HEK293T (cell line): ENCODE results near the gene LTO1.

Experiments
- ARNT ChIP-seq: fragments of 450-650 bp; IDR thresholded peaks from 2 replicates; pipeline ENCODE4 v1.6.1; 2017; ENCODE audit warnings: mild to moderate bottlenecking
- BHLHE40 ChIP-seq: fragments of 450-650 bp; IDR thresholded peaks from 2 replicates; pipeline ENCODE4 v1.6.1; 2016; ENCODE audit warnings: mild to moderate bottlenecking, moderate library complexity, borderline replicate concordance
- CTBP1 ChIP-seq: fragments of 450-650 bp; IDR thresholded peaks from 2 replicates; pipeline ENCODE4 v1.6.1; 2016; ENCODE audit warnings: borderline replicate concordance
- ELF4 ChIP-seq: fragments of 450-650 bp; IDR thresholded peaks from 2 replicates; pipeline ENCODE4 v1.6.1; 2017; ENCODE audit warnings: antibody characterized with exemption
- FOXA1 ChIP-seq: fragments of 450-650 bp; IDR thresholded peaks from 2 replicates; pipeline ENCODE4 v1.6.1; 2016; ENCODE audit warnings: mild to moderate bottlenecking
- FOXK2 ChIP-seq: fragments of 450-650 bp; IDR thresholded peaks from 2 replicates; pipeline ENCODE4 v1.6.1; 2016; ENCODE audit warnings: mild to moderate bottlenecking
- FOXM1 ChIP-seq: fragments of 450-650 bp; IDR thresholded peaks from 2 replicates; pipeline ENCODE4 v1.6.1; 2017; ENCODE audit warnings: mild to moderate bottlenecking, borderline replicate concordance
- HDGF ChIP-seq: fragments of 450-650 bp; IDR thresholded peaks from 2 replicates; pipeline ENCODE4 v1.6.1; 2017; ENCODE audit warnings: antibody characterized with exemption, borderline replicate concordance
- L3MBTL2 ChIP-seq: fragments of 450-650 bp; conservative IDR thresholded peaks from 2 replicates; pipeline ENCODE4 v1.6.1; 2016; ENCODE audit warnings: mild to moderate bottlenecking
- LEF1 ChIP-seq: fragments of 450-650 bp; IDR thresholded peaks from 2 replicates; pipeline ENCODE4 v1.6.1; 2017; ENCODE audit warnings: mild to moderate bottlenecking, borderline replicate concordance
- PKNOX1 ChIP-seq: fragments of 450-650 bp; IDR thresholded peaks from 2 replicates; pipeline ENCODE4 v1.6.1; 2016
- SP1 ChIP-seq: fragments of 450-650 bp; IDR thresholded peaks from 2 replicates; pipeline ENCODE4 v1.6.1; 2017
- SUZ12 ChIP-seq: fragments of 450-650 bp; IDR thresholded peaks from 2 replicates; pipeline ENCODE4 v1.6.1; 2016; ENCODE audit warnings: mild to moderate bottlenecking
- ZNF384 ChIP-seq: fragments of 450-650 bp; IDR thresholded peaks from 2 replicates; pipeline ENCODE4 v1.6.1; 2016

DNA sequence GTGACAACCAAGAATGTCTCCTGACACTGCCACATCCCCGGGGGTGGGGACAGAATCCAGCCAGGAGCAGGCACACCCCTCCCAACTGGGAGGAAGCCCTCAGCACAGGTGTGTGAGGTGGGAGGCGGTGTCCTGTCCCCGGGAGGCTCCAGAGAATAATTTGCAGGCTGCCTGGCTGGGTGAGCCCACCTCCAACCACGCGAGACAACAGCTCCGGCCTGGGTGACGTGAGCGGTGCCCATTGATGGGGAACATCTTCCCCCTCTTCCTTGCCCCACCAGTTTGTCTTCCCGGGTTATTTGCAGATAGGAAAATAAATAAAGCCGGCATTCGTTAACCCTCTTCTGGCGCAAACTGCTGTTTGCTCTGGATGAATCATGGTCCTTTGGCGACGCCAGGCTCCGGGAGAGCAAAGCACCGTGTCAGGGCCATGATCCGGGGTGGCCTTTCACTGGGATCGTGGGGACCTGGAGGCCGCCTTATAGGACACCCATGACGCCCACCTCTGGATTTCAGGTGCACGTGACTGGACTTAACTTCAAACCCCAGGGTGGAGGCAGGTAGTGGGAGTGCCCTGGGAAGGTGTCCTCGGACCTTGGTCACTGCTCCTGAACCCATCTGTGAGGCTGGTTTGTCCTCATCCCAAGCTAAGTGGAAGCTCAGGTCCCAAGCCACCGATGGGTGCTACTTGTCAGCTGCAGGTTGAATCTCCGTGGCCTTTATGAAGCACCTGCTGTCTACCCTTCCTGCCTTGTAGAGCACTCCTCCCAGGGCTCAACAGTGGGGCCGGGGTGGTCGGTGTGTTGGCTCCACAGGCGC lies 20.3 kb downstream of the LTO1 start:
- TF ChIP-seq SUZ12 = no peak
- TF ChIP-seq SP1 = no peak
- TF ChIP-seq ZNF384 = no peak
- TF ChIP-seq BHLHE40 = no peak
- no peak for TF ChIP-seq HDGF
- TF ChIP-seq FOXM1 = no peak
- TF ChIP-seq L3MBTL2 = no peak
- TF ChIP-seq FOXA1 = no peak
- no peak for TF ChIP-seq ARNT
- TF ChIP-seq FOXK2 = no peak
- TF ChIP-seq ELF4 = no peak
- no peak for TF ChIP-seq PKNOX1
- TF ChIP-seq LEF1 = no peak
- TF ChIP-seq CTBP1 = no peak
